ENCODE measurements around the gene FAM50B. TPM values are rescaled to one million over a fixed set of nuclear protein-coding genes. Genes with fewer than 3 reads are reported as not detected.

Gene FAM50B
- total and polyA plus RNA-seq, 2 of the 13 experiments (the other 11 are each of a cell fraction or from before 2014, with no cell fraction given) = 0.05 TPM; not detected in 1

GRCh38 chr6:3838992-3839867 is 9.9 kb upstream of the FAM50B start (continued):
- no peak for TF ChIP-seq SCMH1 (CRISPR knock-in tag; IDR thresholded peaks at IDR 0.05; ENCODE audit: borderline replicate concordance)
- TF ChIP-seq SIX1 (CRISPR knock-in tag; IDR thresholded peaks at IDR 0.05; ENCODE audit: borderline replicate concordance) = peak; percentile 95
- no peak for TF ChIP-seq DZIP1 (CRISPR knock-in tag; IDR thresholded peaks at IDR 0.05)
- TF ChIP-seq SKIL (CRISPR knock-in tag; IDR thresholded peaks at IDR 0.05; ENCODE audit: borderline replicate concordance) = peak; percentile 61; the same call in 1 of the 2 replicates
- TF ChIP-seq ZKSCAN8 (CRISPR knock-in tag; IDR thresholded peaks at IDR 0.05; ENCODE audit: borderline replicate concordance) = 0 out of 2 replicates have a peak, but pooled peaks have one; percentile 50
- TF ChIP-seq EED (CRISPR knock-in tag; IDR thresholded peaks at IDR 0.05) = no peak
- no peak for TF ChIP-seq TP53 (CRISPR knock-in tag; conservative IDR thresholded peaks at IDR 0.05)
- no peak for TF ChIP-seq FIP1L1 (IDR thresholded peaks at IDR 0.05; ENCODE audit: borderline replicate concordance, insufficient read depth, low read depth, low read length)
- no peak for TF ChIP-seq ZZZ3 (CRISPR knock-in tag; IDR thresholded peaks at IDR 0.05; ENCODE audit: borderline replicate concordance)
- TF ChIP-seq ZFYVE20 (CRISPR knock-in tag; IDR thresholded peaks at IDR 0.05; ENCODE audit: borderline replicate concordance, low read depth) = no peak
- TF ChIP-seq BRF2 (CRISPR knock-in tag; IDR thresholded peaks at IDR 0.05) = no peak; the same call in 1 of the 2 replicates
- TF ChIP-seq ZMAT5 (CRISPR knock-in tag; IDR thresholded peaks at IDR 0.05; ENCODE audit: borderline replicate concordance, low read depth) = no peak
- TF ChIP-seq ZNF724P (CRISPR knock-in tag; IDR thresholded peaks at IDR 0.05; ENCODE audit: borderline replicate concordance) = no peak
- 0 out of 2 replicates have a peak, but pooled peaks have one; percentile 60 for TF ChIP-seq RFXANK (CRISPR knock-in tag; IDR thresholded peaks at IDR 0.05)
- TF ChIP-seq BRD4 (CRISPR knock-in tag; IDR thresholded peaks at IDR 0.05) = 0 out of 2 replicates have a peak, but pooled peaks have one; percentile 18
- peak; percentile 82 for TF ChIP-seq RARA (CRISPR knock-in tag; IDR thresholded peaks at IDR 0.05)
- no peak; the same call in 1 of the 2 replicates for TF ChIP-seq ZFX (CRISPR knock-in tag; IDR thresholded peaks at IDR 0.05; ENCODE audit: low read depth)
- peak; percentile 86 for TF ChIP-seq SAP130 (CRISPR knock-in tag; IDR thresholded peaks at IDR 0.05; ENCODE audit: low read depth)
- peak; percentile 68 for TF ChIP-seq POLR2G (IDR thresholded peaks at IDR 0.05; ENCODE audit: low read depth, low read length)

Measured in HepG2 (cell line).